Stimulated activated CD4-positive, alpha-beta T cell treated with anti-CD3 and anti-CD28 coated beads, Interleukin-2, amount 100 ng/mL, for 4 hours (primary cell): ENCODE data around the gene GMPPB.
A peak's percentile ranks its signal among the peaks of the same experiment; 100 is the strongest.
"Not testable (repeated sequence)": the region's sequence is repeated elsewhere in the genome, so short reads cannot be mapped to it uniquely, and the experiment has no call there.

ENCODE experiments used
- DNase-seq: peaks from one replicate; pipeline ENCODE4 v3.0.0-alpha.2; 2020; ENCODE audit warnings: low read depth

The GMPPB gene

GRCh38 chr3:49723628-49724551, at the start of gene GMPPB:
GMPPB (minus strand) TSS chr3:49723951; CDS start chr3:49723726, 225 bp downstream.
- DNase-seq = peak; percentile 86

- DNase-seq = no peak
Observed at GRCh38 chr3:49772703-49773102, 49.0 kb upstream of the GMPPB start.

- no peak for DNase-seq
Observed at GRCh38 chr3:49771340-49771938, 47.7 kb upstream of the GMPPB start.

GRCh38 chr3:49769926-49770325, 46.2 kb upstream of the GMPPB start:
- no peak for DNase-seq

- no peak for DNase-seq
Observed at GRCh38 chr3:49769286-49769915, 45.6 kb upstream of the GMPPB start.

GRCh38 chr3:49763981-49764380, 40.2 kb upstream of the GMPPB start:
- no peak for DNase-seq

GRCh38 chr3:49761661-49762060, 37.9 kb upstream of the GMPPB start:
- no peak for DNase-seq

GRCh38 chr3:49759226-49759625, 35.5 kb upstream of the GMPPB start:
- DNase-seq = no peak

GRCh38 chr3:49757197-49757596, 33.4 kb upstream of the GMPPB start:
- DNase-seq = no peak

- DNase-seq = no peak
Observed at GRCh38 chr3:49756036-49756435, 32.3 kb upstream of the GMPPB start.

- no peak for DNase-seq
Observed at GRCh38 chr3:49754536-49754935, 30.8 kb upstream of the GMPPB start.

GRCh38 chr3:49751501-49751900, 27.8 kb upstream of the GMPPB start:
- no peak for DNase-seq

- DNase-seq = no peak
Observed at GRCh38 chr3:49750056-49750455, 26.3 kb upstream of the GMPPB start.

- DNase-seq = not testable (repeated sequence)
Observed at GRCh38 chr3:49748874-49749273, 25.1 kb upstream of the GMPPB start.

GRCh38 chr3:49747792-49748480, 24.2 kb upstream of the GMPPB start:
- DNase-seq = no peak

GRCh38 chr3:49745986-49746385, 22.2 kb upstream of the GMPPB start:
- DNase-seq = no peak

- no peak for DNase-seq
Observed at GRCh38 chr3:49740427-49740826, 16.7 kb upstream of the GMPPB start.

GRCh38 chr3:49738067-49738713, 14.4 kb upstream of the GMPPB start:
- no peak for DNase-seq

GRCh38 chr3:49734752-49735151, 11.0 kb upstream of the GMPPB start:
- no peak for DNase-seq

GRCh38 chr3:49733551-49733950, 9.8 kb upstream of the GMPPB start:
- no peak for DNase-seq

GRCh38 chr3:49732597-49732996, 8.8 kb upstream of the GMPPB start:
- DNase-seq = no peak
